GM12878 (cell line): ENCODE data around the gene DDX50.

Source experiments
- CEBPB ChIP-seq, 2 experiments: fragments of 150-350 bp in 1 of 2; IDR thresholded peaks; 2 replicates each; pipeline ENCODE4 v1.6.1; 2012 to 2014; ENCODE audit warnings: low read depth in 2 of 2, low read length in 2 of 2, borderline replicate concordance in 1 of 2, inconsistent platforms in 1 of 2
- CHD2 ChIP-seq: IDR thresholded peaks from 2 replicates; pipeline ENCODE4 v1.6.1; 2011; ENCODE audit warnings: low read depth, low read length, improper control_type of control experiment, borderline replicate concordance
- EZH2 ChIP-seq: IDR thresholded peaks from 2 replicates; pipeline ENCODE4 v1.6.1; 2012; ENCODE audit warnings: low read depth, mild to moderate bottlenecking, control low read depth, inconsistent platforms, low read length, borderline replicate concordance; ENCODE audit not compliant: control insufficient read depth
- POLR2A ChIP-seq: IDR thresholded peaks from 2 replicates; pipeline ENCODE4 v1.6.1; 2011; ENCODE audit warnings: low read depth, mild to moderate bottlenecking, low read length
- POLR2AphosphoS5 ChIP-seq: IDR thresholded peaks from 2 replicates; pipeline ENCODE4 v1.6.1; 2011; ENCODE audit warnings: mild to moderate bottlenecking, low read length, inconsistent platforms
- RCOR1 ChIP-seq: conservative IDR thresholded peaks from 2 replicates; pipeline ENCODE4 v1.6.1; 2012; ENCODE audit warnings: low read depth, low read length, improper control_type of control experiment
- RELA ChIP-seq: fragments of 450-650 bp; IDR thresholded peaks from 2 replicates; pipeline ENCODE4 v1.8.0; 2014; ENCODE audit warnings: borderline replicate concordance; ENCODE audit not compliant: partially characterized antibody
- SRF ChIP-seq, 2 experiments: IDR thresholded peaks; 2 replicates each; pipeline ENCODE4 v1.6.1; 2011; ENCODE audit warnings: low read depth in 2 of 2, low read length in 2 of 2, mild to moderate bottlenecking in 1 of 2, moderate library complexity in 1 of 2
- TAF1 ChIP-seq: IDR thresholded peaks from 2 replicates; pipeline ENCODE4 v1.6.1; 2011; ENCODE audit warnings: mild to moderate bottlenecking, low read depth, low read length, borderline replicate concordance
- TF ChIP-seq, protein P1 (sequence below): fragments of 450-650 bp; IDR thresholded peaks from 2 replicates; pipeline ENCODE4 v1.6.1; 2017; ENCODE audit warnings: mild to moderate bottlenecking
- TF ChIP-seq, protein P2 (sequence below), 3 experiments: IDR thresholded peaks in 2 of 3; conservative IDR thresholded peaks in 1 of 3; 2 replicates each; pipeline ENCODE4 v1.5.1; 2011; ENCODE audit warnings: low read depth in 3 of 3, low read length in 3 of 3, mild to moderate bottlenecking in 3 of 3, control low read depth in 2 of 3, moderate library complexity in 2 of 3, inconsistent platforms in 1 of 3, mixed read lengths in 1 of 3; ENCODE audit not compliant: control insufficient read depth in 2 of 3, insufficient read depth in 1 of 3; ENCODE audit errors: extremely low read depth in 1 of 3
- TF ChIP-seq, protein P3 (sequence below): fragments of 450-650 bp; conservative IDR thresholded peaks from 2 replicates; pipeline ENCODE4 v1.6.1; 2017; ENCODE audit warnings: mild to moderate bottlenecking, moderate library complexity

DNA sequence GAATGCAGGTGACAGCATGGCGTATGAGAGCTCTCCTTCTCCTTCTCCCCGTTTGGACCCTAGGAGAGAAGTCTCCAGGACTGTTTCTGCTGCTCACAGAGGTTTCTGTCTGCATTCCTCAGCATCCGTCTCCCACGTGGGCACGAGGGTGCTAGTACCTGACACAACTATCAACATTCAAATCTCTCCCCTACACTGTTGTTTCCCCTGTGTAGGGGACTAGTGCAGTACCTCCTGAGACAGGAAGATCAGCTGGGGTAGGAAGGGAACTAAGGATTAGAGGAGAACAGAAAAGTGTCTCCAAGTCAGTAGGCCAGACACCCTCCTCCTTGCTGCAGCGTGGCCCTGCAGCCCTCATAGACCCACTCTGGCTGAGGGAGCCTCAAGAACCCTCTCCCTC, 44.8 kb upstream of the DDX50 start:
- TF ChIP-seq, protein P1, sequence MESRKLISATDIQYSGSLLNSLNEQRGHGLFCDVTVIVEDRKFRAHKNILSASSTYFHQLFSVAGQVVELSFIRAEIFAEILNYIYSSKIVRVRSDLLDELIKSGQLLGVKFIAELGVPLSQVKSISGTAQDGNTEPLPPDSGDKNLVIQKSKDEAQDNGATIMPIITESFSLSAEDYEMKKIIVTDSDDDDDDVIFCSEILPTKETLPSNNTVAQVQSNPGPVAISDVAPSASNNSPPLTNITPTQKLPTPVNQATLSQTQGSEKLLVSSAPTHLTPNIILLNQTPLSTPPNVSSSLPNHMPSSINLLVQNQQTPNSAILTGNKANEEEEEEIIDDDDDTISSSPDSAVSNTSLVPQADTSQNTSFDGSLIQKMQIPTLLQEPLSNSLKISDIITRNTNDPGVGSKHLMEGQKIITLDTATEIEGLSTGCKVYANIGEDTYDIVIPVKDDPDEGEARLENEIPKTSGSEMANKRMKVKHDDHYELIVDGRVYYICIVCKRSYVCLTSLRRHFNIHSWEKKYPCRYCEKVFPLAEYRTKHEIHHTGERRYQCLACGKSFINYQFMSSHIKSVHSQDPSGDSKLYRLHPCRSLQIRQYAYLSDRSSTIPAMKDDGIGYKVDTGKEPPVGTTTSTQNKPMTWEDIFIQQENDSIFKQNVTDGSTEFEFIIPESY: no peak
- TF ChIP-seq POLR2A (no peak), RELA (no peak), POLR2AphosphoS5 (no peak), EZH2 (no peak), SRF (IDR thresholded peaks at IDR 0.05; ENCODE audit: low read depth in 2 of 2, low read length in 2 of 2) (no peak), TAF1 (no peak), CHD2 (no peak), CEBPB (IDR thresholded peaks at IDR 0.05; ENCODE audit: borderline replicate concordance in 1 of 2, low read depth in 2 of 2, low read length in 2 of 2) (no peak), RCOR1 (no peak)
- TF ChIP-seq, protein P2, sequence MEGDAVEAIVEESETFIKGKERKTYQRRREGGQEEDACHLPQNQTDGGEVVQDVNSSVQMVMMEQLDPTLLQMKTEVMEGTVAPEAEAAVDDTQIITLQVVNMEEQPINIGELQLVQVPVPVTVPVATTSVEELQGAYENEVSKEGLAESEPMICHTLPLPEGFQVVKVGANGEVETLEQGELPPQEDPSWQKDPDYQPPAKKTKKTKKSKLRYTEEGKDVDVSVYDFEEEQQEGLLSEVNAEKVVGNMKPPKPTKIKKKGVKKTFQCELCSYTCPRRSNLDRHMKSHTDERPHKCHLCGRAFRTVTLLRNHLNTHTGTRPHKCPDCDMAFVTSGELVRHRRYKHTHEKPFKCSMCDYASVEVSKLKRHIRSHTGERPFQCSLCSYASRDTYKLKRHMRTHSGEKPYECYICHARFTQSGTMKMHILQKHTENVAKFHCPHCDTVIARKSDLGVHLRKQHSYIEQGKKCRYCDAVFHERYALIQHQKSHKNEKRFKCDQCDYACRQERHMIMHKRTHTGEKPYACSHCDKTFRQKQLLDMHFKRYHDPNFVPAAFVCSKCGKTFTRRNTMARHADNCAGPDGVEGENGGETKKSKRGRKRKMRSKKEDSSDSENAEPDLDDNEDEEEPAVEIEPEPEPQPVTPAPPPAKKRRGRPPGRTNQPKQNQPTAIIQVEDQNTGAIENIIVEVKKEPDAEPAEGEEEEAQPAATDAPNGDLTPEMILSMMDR (IDR thresholded peaks at IDR 0.05 in 2 of 3, conservative IDR thresholded peaks at IDR 0.05 in 1 of 3; ENCODE audit: control insufficient read depth in 2 of 3, extremely low read depth in 1 of 3, insufficient read depth in 1 of 3, low read depth in 3 of 3, low read length in 3 of 3): no peak
- TF ChIP-seq, protein P3, sequence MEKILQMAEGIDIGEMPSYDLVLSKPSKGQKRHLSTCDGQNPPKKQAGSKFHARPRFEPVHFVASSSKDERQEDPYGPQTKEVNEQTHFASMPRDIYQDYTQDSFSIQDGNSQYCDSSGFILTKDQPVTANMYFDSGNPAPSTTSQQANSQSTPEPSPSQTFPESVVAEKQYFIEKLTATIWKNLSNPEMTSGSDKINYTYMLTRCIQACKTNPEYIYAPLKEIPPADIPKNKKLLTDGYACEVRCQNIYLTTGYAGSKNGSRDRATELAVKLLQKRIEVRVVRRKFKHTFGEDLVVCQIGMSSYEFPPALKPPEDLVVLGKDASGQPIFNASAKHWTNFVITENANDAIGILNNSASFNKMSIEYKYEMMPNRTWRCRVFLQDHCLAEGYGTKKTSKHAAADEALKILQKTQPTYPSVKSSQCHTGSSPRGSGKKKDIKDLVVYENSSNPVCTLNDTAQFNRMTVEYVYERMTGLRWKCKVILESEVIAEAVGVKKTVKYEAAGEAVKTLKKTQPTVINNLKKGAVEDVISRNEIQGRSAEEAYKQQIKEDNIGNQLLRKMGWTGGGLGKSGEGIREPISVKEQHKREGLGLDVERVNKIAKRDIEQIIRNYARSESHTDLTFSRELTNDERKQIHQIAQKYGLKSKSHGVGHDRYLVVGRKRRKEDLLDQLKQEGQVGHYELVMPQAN: no peak
